SK-N-SH treated with all-trans-retinoic acid at 6 μM for 48 hours (cell line): ENCODE data around the gene APBA2.

Source experiments
- ESRRG ChIP-seq: fragments of 250-450 bp; sonication (Bioruptor Pico); IDR thresholded peaks from 2 replicates; pipeline ENCODE4 v1.6.1; 2021; ENCODE audit warnings: mild to moderate bottlenecking
- ISL1 ChIP-seq: fragments of 250-450 bp; sonication (Bioruptor Pico); IDR thresholded peaks from 2 replicates; pipeline ENCODE4 v2.1.2; 2022; ENCODE audit warnings: mild to moderate bottlenecking, moderate library complexity
- PPARA ChIP-seq: fragments of 250-450 bp; sonication (Bioruptor Pico); IDR thresholded peaks from 2 replicates; pipeline ENCODE4 v1.5.0; 2020; ENCODE audit warnings: mild to moderate bottlenecking, borderline replicate concordance
- SNAI2 ChIP-seq: fragments of 250-450 bp; sonication (Bioruptor Pico); IDR thresholded peaks from 2 replicates; pipeline ENCODE4 v1.5.0; 2020; ENCODE audit warnings: mild to moderate bottlenecking, moderate library complexity
- TCF4 ChIP-seq: fragments of 250-450 bp; sonication (Bioruptor Pico); IDR thresholded peaks from 2 replicates; pipeline ENCODE4 v1.8.0; 2021; ENCODE audit warnings: mild to moderate bottlenecking, moderate library complexity, borderline replicate concordance
- TF ChIP-seq, protein P1 (sequence below): fragments of 250-450 bp; sonication (Bioruptor Pico); IDR thresholded peaks from 2 replicates; pipeline ENCODE4 v1.5.1; 2020; ENCODE audit warnings: low read depth, mild to moderate bottlenecking, moderate library complexity
- TF ChIP-seq, protein P2 (sequence below): fragments of 250-450 bp; sonication (Bioruptor Pico); IDR thresholded peaks from 2 replicates; pipeline ENCODE4 v1.8.0; 2020; ENCODE audit warnings: mild to moderate bottlenecking, moderate library complexity, borderline replicate concordance

DNA sequence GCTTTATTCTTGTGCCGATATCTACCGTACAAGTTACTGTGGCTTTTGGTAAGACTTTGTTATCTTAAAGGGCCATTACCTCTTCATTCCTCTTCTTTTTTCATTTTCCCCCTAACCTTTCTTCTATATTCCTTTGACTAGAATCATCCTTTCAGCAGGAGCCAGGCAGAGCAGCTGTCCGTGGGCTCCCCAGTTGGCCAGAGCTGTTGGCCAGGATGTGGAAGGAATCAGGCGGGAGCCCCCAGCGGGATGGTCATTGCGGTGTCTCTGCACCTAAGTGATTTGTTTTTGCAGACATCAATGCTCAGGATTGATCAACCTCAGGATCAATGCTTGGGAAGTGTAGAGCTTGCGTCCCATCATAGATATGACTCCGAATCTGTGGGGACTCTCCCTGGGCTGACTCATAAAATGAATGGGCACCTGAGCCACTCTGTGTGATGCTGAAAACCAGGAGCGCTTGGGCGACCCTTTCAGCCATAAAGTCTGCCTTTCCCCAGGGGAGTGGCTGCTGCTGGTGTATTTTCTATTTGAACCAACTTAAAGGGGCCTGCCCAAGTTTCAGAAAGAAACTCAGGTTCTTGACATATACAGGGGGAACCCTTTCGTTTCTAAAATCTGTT, 21.7 kb downstream of the APBA2 start:
- no peak for TF ChIP-seq SNAI2 (CRISPR knock-in tag)
- no peak for TF ChIP-seq PPARA (CRISPR knock-in tag)
- TF ChIP-seq ESRRG, result no peak
- no peak for TF ChIP-seq TCF4 (CRISPR knock-in tag)
- TF ChIP-seq, protein P1, sequence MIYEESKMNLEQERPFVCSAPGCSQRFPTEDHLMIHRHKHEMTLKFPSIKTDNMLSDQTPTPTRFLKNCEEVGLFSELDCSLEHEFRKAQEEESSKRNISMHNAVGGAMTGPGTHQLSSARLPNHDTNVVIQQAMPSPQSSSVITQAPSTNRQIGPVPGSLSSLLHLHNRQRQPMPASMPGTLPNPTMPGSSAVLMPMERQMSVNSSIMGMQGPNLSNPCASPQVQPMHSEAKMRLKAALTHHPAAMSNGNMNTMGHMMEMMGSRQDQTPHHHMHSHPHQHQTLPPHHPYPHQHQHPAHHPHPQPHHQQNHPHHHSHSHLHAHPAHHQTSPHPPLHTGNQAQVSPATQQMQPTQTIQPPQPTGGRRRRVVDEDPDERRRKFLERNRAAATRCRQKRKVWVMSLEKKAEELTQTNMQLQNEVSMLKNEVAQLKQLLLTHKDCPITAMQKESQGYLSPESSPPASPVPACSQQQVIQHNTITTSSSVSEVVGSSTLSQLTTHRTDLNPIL (CRISPR knock-in tag), result no peak
- TF ChIP-seq, protein P2, sequence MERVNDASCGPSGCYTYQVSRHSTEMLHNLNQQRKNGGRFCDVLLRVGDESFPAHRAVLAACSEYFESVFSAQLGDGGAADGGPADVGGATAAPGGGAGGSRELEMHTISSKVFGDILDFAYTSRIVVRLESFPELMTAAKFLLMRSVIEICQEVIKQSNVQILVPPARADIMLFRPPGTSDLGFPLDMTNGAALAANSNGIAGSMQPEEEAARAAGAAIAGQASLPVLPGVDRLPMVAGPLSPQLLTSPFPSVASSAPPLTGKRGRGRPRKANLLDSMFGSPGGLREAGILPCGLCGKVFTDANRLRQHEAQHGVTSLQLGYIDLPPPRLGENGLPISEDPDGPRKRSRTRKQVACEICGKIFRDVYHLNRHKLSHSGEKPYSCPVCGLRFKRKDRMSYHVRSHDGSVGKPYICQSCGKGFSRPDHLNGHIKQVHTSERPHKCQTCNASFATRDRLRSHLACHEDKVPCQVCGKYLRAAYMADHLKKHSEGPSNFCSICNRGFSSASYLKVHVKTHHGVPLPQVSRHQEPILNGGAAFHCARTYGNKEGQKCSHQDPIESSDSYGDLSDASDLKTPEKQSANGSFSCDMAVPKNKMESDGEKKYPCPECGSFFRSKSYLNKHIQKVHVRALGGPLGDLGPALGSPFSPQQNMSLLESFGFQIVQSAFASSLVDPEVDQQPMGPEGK (CRISPR knock-in tag), result no peak
- no peak for TF ChIP-seq ISL1
